GM23338 (cell line): ENCODE measurements around the gene LDAF1. TPM values are rescaled to one million over a fixed set of nuclear protein-coding genes. Genes with fewer than 3 reads are reported as not detected.

Experiments
- ATAC-seq: fragments of 200-7000 bp; cut with Tn5 transposase; 3 replicates; pipeline ENCODE4 v1.9.1; 2020
- DNase-seq: peaks from one replicate; pipeline ENCODE4 v3.0.0-alpha.2; 2015; ENCODE audit warnings: low spot score
- H2AFZ ChIP-seq: fragments of 200-600 bp; sonication (generic); 2 replicates; pipeline ENCODE4 v1.8.0; 2016; ENCODE audit warnings: antibody characterized with exemption, mild to moderate bottlenecking, moderate library complexity
- H3F3A ChIP-seq: fragments of 200-600 bp; sonication (generic); replicated peaks from 2 replicates; pipeline ENCODE4 v1.8.0; 2017; ENCODE audit warnings: antibody characterized with exemption, mixed run types, low read depth
- H3K27ac ChIP-seq: fragments of 200-600 bp; sonication (generic); 2 replicates; pipeline ENCODE4 v1.6.1; 2016; ENCODE audit warnings: low read depth
- H3K27me3 ChIP-seq: fragments of 200-600 bp; sonication (generic); 2 replicates; pipeline ENCODE4 v1.8.0; 2016; ENCODE audit warnings: mild to moderate bottlenecking, mixed run types, moderate library complexity; ENCODE audit not compliant: insufficient read depth
- H3K36me3 ChIP-seq: fragments of 200-600 bp; sonication (generic); 2 replicates; pipeline ENCODE4 v1.8.0; 2016; ENCODE audit warnings: mild to moderate bottlenecking; ENCODE audit not compliant: insufficient read depth
- H3K4me1 ChIP-seq: fragments of 200-600 bp; sonication (generic); 2 replicates; pipeline ENCODE4 v1.8.0; 2016; ENCODE audit warnings: mild to moderate bottlenecking, moderate library complexity; ENCODE audit not compliant: insufficient read depth
- H3K4me2 ChIP-seq: fragments of 200-600 bp; sonication (generic); 2 replicates; pipeline ENCODE4 v1.7.1; 2017; ENCODE audit warnings: mixed run types
- H3K4me3 ChIP-seq: fragments of 200-600 bp; sonication (generic); 2 replicates; pipeline ENCODE4 v1.6.1; 2016; ENCODE audit warnings: mixed run types
- H3K79me2 ChIP-seq: fragments of 200-600 bp; sonication (generic); replicated peaks from 2 replicates; pipeline ENCODE4 v1.8.0; 2017; ENCODE audit warnings: mild to moderate bottlenecking; ENCODE audit not compliant: insufficient read depth
- H3K9me2 ChIP-seq: fragments of 200-600 bp; sonication (generic); 2 replicates; pipeline ENCODE4 v1.8.0; 2017; ENCODE audit not compliant: insufficient read depth
- H4K20me1 ChIP-seq: fragments of 200-600 bp; sonication (generic); replicated peaks from 2 replicates; pipeline ENCODE4 v1.8.0; 2017; ENCODE audit warnings: mild to moderate bottlenecking; ENCODE audit not compliant: insufficient read depth
- H3K27ac Mint-ChIP-seq: 2 replicates; pipeline ENCODE4 v1.8.0; 2020; ENCODE audit warnings: inconsistent platforms, mild to moderate bottlenecking, moderate library complexity, mixed read lengths
- H3K27me3 Mint-ChIP-seq: 3 replicates; pipeline ENCODE4 v1.8.0; 2022; ENCODE audit warnings: low read depth, mild to moderate bottlenecking, moderate library complexity, mixed read lengths, inconsistent platforms; ENCODE audit not compliant: insufficient read depth, poor library complexity
- H3K36me3 Mint-ChIP-seq: 3 replicates; pipeline ENCODE4 v1.8.0; 2021; ENCODE audit warnings: low read depth, mild to moderate bottlenecking, inconsistent platforms, moderate library complexity, mixed read lengths
- H3K4me1 Mint-ChIP-seq: 3 replicates; pipeline ENCODE4 v1.8.0; 2020; ENCODE audit warnings: mild to moderate bottlenecking, inconsistent platforms, mixed read lengths
- H3K4me3 Mint-ChIP-seq: 3 replicates; pipeline ENCODE4 v1.8.0; 2021; ENCODE audit warnings: moderate library complexity, mild to moderate bottlenecking, inconsistent platforms, mixed read lengths
- H3K9me3 Mint-ChIP-seq: 3 replicates; pipeline ENCODE4 v1.8.0; 2020; ENCODE audit warnings: moderate library complexity, mild to moderate bottlenecking, inconsistent platforms, mixed read lengths
- CREB1 ChIP-seq: fragments of 250-450 bp; sonication (Bioruptor Pico); IDR thresholded peaks from 2 replicates; pipeline ENCODE4 v1.5.0; 2020; ENCODE audit warnings: low read depth, mild to moderate bottlenecking, moderate library complexity
- EZH2 ChIP-seq: fragments of 200-600 bp; sonication (generic); IDR thresholded peaks from one replicate; pipeline ENCODE4 v1.8.0; 2017; ENCODE audit warnings: antibody characterized with exemption, mild to moderate bottlenecking, low read depth; ENCODE audit not compliant: unreplicated experiment
- EZH2phosphoT487 ChIP-seq: fragments of 200-600 bp; sonication (generic); IDR thresholded peaks from one replicate; pipeline ENCODE4 v1.8.1; 2018; ENCODE audit warnings: antibody characterized with exemption; ENCODE audit not compliant: unreplicated experiment
- JUNB ChIP-seq: IDR thresholded peaks from one replicate; pipeline ENCODE4 v1.6.1; 2016; ENCODE audit warnings: antibody characterized with exemption; ENCODE audit not compliant: unreplicated experiment
- ZNF114 ChIP-seq: fragments of 250-450 bp; sonication (Bioruptor Pico); IDR thresholded peaks from 2 replicates; pipeline ENCODE4 v1.5.0; 2020; ENCODE audit warnings: mild to moderate bottlenecking, moderate library complexity
- ZNF331 ChIP-seq: fragments of 250-450 bp; sonication (Bioruptor Pico); IDR thresholded peaks from 2 replicates; pipeline ENCODE4 v1.5.0; 2020; ENCODE audit warnings: low read depth, mild to moderate bottlenecking, moderate library complexity
- polyA plus RNA-seq: library from polyadenylated mRNA; unstranded; fragments of >200 nt; fragmentation: Nextera tagmentation; extraction: Ambion mirVana; gene quantifications from 2 replicates; pipeline ENCODE4 v1.2.1, GENCODE V29; 2016
- total RNA-seq: library from RNA; depleted of rRNA; stranded (reverse); fragments of >200 nt; shearing (Covaris generic); gene quantifications from 2 replicates; pipeline ENCODE4 v1.2.3, GENCODE V29; 2014
- TF ChIP-seq, protein P1 (sequence below): fragments of 250-450 bp; sonication (Bioruptor Pico); IDR thresholded peaks from 2 replicates; pipeline ENCODE4 v1.5.0; 2020; ENCODE audit warnings: mild to moderate bottlenecking, moderate library complexity
- TF ChIP-seq, protein P2 (sequence below), 2 experiments: fragments of 200-600 bp in 1 of 2; sonication (generic) in 1 of 2; conservative IDR thresholded peaks; 2 replicates each; pipeline versions ENCODE4 v1.5.1 to v1.6.1; 2016 to 2017; ENCODE audit warnings: antibody characterized with exemption in 2 of 2, low read depth in 2 of 2, mild to moderate bottlenecking in 2 of 2, moderate library complexity in 1 of 2
- TF ChIP-seq, protein P3 (sequence below): IDR thresholded peaks from 2 replicates; pipeline ENCODE4 v1.6.1; 2016; ENCODE audit warnings: antibody characterized with exemption

Gene LDAF1
- total and polyA plus RNA-seq, 2 experiments from 2014 or later: 20.5 to 33.8 TPM

DNA sequence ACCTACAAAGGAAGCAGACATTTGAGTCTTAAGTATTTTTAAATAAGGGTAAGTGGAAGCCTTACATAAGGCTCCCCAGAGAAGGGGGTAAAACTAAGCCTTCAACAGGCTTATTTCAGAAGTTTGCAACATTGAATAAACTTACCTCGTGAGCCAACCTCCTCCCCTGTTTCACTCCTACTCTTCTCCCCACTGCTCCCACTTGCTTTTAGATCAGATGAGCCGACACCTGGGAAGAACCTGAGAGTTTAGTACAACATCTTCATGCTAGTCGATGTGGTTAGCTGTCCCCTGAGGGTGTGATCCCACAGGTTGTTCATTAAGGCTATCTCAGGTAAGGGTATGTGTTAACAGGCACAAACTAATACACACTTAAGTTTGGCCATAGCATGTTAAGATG, 39.1 kb downstream of the LDAF1 start:
- Histone ChIP-seq H3K4me1 (no peaks in the 10 kb centered on the region), H3K79me2 (no peaks in the 10 kb centered on the region), H4K20me1 (no peaks in the 10 kb centered on the region), H3K27ac (no peak overlapping the region), H2AFZ (no peak overlapping the region), H3K27me3 (no peaks in the 10 kb centered on the region), H3K36me3 (no peaks in the 10 kb centered on the region), H3K4me2 (no peak overlapping the region), H3K9me2 (peaks cover 8% of the 10 kb centered on the region; the same call in 1 of the 2 replicates), H3K4me3 (no peak overlapping the region), H3F3A (no peaks in the 10 kb centered on the region)
- Mint-ChIP-seq H3K27ac (no peak overlapping the region), H3K4me1 (no peaks in the 10 kb centered on the region), H3K9me3 (no peaks in the 10 kb centered on the region), H3K4me3 (no peak overlapping the region), H3K36me3 (no peaks in the 10 kb centered on the region), H3K27me3 (peaks cover 5% of the 10 kb centered on the region)
- ATAC-seq (no peak), DNase-seq (no peak)
- no peak for TF ChIP-seq JUNB
- no peak for TF ChIP-seq CREB1 (CRISPR knock-in tag)
- TF ChIP-seq, protein P1, sequence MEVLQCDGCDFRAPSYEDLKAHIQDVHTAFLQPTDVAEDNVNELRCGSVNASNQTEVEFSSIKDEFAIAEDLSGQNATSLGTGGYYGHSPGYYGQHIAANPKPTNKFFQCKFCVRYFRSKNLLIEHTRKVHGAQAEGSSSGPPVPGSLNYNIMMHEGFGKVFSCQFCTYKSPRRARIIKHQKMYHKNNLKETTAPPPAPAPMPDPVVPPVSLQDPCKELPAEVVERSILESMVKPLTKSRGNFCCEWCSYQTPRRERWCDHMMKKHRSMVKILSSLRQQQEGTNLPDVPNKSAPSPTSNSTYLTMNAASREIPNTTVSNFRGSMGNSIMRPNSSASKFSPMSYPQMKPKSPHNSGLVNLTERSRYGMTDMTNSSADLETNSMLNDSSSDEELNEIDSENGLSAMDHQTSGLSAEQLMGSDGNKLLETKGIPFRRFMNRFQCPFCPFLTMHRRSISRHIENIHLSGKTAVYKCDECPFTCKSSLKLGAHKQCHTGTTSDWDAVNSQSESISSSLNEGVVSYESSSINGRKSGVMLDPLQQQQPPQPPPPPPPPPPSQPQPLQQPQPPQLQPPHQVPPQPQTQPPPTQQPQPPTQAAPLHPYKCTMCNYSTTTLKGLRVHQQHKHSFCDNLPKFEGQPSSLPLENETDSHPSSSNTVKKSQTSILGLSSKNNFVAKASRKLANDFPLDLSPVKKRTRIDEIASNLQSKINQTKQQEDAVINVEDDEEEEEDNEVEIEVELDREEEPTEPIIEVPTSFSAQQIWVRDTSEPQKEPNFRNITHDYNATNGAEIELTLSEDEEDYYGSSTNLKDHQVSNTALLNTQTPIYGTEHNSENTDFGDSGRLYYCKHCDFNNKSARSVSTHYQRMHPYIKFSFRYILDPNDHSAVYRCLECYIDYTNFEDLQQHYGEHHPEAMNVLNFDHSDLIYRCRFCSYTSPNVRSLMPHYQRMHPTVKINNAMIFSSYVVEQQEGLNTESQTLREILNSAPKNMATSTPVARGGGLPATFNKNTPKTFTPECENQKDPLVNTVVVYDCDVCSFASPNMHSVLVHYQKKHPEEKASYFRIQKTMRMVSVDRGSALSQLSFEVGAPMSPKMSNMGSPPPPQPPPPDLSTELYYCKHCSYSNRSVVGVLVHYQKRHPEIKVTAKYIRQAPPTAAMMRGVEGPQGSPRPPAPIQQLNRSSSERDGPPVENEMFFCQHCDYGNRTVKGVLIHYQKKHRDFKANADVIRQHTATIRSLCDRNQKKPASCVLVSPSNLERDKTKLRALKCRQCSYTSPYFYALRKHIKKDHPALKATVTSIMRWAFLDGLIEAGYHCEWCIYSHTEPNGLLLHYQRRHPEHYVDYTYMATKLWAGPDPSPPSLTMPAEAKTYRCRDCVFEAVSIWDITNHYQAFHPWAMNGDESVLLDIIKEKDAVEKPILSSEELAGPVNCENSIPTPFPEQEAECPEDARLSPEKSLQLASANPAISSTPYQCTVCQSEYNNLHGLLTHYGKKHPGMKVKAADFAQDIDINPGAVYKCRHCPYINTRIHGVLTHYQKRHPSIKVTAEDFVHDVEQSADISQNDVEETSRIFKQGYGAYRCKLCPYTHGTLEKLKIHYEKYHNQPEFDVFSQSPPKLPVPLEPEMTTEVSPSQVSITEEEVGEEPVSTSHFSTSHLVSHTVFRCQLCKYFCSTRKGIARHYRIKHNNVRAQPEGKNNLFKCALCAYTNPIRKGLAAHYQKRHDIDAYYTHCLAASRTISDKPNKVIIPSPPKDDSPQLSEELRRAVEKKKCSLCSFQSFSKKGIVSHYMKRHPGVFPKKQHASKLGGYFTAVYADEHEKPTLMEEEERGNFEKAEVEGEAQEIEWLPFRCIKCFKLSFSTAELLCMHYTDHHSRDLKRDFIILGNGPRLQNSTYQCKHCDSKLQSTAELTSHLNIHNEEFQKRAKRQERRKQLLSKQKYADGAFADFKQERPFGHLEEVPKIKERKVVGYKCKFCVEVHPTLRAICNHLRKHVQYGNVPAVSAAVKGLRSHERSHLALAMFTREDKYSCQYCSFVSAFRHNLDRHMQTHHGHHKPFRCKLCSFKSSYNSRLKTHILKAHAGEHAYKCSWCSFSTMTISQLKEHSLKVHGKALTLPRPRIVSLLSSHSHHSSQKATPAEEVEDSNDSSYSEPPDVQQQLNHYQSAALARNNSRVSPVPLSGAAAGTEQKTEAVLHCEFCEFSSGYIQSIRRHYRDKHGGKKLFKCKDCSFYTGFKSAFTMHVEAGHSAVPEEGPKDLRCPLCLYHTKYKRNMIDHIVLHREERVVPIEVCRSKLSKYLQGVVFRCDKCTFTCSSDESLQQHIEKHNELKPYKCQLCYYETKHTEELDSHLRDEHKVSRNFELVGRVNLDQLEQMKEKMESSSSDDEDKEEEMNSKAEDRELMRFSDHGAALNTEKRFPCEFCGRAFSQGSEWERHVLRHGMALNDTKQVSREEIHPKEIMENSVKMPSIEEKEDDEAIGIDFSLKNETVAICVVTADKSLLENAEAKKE (CRISPR knock-in tag): no peak
- TF ChIP-seq, protein P2, sequence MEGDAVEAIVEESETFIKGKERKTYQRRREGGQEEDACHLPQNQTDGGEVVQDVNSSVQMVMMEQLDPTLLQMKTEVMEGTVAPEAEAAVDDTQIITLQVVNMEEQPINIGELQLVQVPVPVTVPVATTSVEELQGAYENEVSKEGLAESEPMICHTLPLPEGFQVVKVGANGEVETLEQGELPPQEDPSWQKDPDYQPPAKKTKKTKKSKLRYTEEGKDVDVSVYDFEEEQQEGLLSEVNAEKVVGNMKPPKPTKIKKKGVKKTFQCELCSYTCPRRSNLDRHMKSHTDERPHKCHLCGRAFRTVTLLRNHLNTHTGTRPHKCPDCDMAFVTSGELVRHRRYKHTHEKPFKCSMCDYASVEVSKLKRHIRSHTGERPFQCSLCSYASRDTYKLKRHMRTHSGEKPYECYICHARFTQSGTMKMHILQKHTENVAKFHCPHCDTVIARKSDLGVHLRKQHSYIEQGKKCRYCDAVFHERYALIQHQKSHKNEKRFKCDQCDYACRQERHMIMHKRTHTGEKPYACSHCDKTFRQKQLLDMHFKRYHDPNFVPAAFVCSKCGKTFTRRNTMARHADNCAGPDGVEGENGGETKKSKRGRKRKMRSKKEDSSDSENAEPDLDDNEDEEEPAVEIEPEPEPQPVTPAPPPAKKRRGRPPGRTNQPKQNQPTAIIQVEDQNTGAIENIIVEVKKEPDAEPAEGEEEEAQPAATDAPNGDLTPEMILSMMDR (conservative IDR thresholded peaks at IDR 0.05; ENCODE audit: low read depth in 2 of 2): no peak
- TF ChIP-seq, protein P3, sequence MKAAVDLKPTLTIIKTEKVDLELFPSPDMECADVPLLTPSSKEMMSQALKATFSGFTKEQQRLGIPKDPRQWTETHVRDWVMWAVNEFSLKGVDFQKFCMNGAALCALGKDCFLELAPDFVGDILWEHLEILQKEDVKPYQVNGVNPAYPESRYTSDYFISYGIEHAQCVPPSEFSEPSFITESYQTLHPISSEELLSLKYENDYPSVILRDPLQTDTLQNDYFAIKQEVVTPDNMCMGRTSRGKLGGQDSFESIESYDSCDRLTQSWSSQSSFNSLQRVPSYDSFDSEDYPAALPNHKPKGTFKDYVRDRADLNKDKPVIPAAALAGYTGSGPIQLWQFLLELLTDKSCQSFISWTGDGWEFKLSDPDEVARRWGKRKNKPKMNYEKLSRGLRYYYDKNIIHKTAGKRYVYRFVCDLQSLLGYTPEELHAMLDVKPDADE: no peak
- no peak for TF ChIP-seq EZH2
- TF ChIP-seq EZH2phosphoT487: no peak
- TF ChIP-seq ZNF114 (CRISPR knock-in tag): no peak
- TF ChIP-seq ZNF331: no peak
